GM19324 (cell line): ENCODE results near the gene ARL10.
A peak's percentile ranks its signal among the peaks of the same experiment; 100 is the strongest.
"Not testable (repeated sequence)": the region's sequence is repeated elsewhere in the genome, so short reads cannot be mapped to it uniquely, and the experiment has no call there.

ENCODE experiments used
- ATAC-seq: cut with Tn5 transposase; IDR thresholded peaks from one replicate; pipeline ENCODE4 v1.9.1; 2021; ENCODE audit warnings: mild to moderate bottlenecking, moderate library complexity; ENCODE audit not compliant: unreplicated experiment, low FRiP score

ARL10 gene

DNA sequence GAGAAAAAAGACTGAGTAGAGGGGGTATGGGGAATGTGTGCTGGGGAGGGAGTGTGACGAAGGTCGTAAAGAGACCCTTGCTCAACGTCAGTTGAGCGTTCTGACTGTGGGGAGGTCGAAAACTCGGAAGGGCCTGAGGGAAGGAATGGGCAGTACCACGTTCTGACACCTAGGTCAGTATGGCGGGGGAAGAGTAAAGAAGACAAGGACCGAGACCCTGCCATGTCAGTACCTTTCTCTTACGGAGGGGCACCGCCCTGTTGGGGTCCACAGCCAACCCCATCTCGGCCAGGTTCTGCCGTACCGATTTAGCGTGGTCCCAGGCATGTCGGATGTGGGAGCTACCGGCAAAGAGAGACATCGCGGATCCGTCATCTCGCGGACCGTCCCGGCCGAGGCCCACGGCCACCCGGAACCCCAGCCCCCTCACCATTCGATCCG lies 22.7 kb downstream of the ARL10 start:
- no peak for ATAC-seq

DNA sequence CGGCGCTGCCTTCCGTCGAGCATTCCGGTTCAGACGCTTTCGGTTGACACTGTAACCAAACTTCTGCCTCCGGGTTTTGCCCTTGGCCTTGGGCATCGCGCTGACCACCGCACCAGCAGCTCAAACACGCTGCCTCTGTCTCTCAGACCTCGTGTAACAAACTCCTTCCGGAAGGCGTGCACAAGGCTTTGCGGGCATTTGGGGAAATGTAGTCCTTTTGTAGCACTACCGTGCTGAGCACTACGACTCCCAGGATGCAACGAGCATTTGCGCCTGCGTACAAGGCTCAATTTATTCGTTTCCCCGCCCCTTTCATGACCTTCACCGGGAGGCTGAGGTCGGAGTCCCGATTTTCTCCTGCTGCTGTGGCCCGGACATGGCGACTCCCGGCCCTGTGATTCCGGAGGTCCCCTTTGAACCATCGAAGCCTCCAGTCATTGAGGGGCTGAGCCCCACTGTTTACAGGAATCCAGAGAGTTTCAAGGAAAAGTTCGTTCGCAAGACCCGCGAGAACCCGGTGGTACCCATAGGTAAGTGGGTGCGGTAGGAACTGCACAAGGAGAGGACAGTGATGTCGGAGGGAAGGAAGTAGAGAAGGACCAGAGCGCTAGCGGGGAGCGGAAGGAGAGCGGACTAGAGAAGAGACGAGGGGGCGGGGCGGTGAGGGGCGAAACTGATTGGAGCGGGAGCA lies 23.3 kb downstream of the ARL10 start, which contains the start of the genes HIGD2A and NOP16:
TSS of gene HIGD2A (plus strand) at position 308 of the 691 bp plus-strand sequence. CDS start at position 377, 69 bp downstream.
TSS of gene NOP16 (minus strand) at position 155 of the 691 bp plus-strand sequence. CDS start at position 96, 59 bp downstream.
- peak; percentile 91 for ATAC-seq

DNA sequence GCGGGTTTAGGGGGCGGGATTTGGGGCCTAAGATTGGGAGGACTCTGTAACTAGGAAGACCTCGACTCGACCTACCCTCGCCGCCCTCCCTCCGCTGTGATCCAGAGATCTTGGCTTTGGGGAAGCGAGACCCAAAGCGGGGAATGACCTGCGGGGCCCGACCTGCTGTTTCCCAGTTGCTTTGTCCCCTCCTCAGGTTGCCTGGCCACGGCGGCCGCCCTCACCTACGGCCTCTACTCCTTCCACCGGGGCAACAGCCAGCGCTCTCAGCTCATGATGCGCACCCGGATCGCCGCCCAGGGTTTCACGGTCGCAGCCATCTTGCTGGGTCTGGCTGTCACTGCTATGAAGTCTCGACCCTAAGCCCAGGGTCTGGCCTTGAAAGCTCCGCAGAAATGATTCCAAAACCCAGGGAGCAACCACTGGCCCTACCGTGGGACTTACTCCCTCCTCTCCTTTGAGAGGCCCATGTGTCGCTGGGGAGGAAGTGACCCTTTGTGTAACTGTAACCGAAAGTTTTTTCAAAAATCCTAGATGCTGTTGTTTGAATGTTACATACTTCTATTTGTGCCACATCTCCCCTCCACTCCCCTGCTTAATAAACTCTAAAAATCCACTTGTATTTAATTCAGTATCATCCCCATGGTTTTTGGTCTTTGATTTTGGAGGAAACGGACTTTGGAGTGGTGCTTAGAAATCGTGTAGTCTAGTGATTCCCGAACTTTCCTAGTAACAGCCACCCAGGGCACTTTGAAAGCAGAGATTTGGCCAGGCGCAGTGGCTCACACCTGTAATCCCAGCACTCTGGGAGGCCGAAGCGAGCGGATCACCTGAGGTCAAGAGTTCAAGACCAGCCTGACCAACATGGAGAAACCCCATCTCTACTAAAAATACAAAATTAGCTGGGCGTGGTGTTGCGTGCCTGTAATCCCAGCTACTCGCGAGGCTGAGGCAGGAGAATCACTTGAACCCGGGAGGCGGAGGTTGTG lies 24.1 kb downstream of the ARL10 start:
- peak; percentile 29 for ATAC-seq

DNA sequence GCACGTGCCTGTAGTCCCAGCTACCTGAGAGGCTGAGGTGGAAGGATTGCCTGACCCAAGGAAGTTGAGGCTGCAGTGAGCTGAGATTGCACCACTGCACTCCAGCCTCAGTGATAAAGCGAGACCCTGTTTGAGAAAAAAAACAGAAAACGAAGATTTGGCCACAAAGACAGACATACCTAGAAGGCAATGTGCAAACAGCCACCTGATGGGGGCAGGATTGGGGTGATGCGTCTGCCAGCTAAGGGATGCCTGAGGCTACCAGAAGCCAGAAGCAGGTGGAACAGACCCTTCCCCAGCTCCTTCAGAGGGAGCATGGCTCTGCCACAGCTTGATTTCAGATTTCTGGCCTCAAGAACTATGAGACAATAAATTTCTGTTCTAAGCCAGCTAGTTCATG lies 26.2 kb downstream of the ARL10 start:
- ATAC-seq: no peak

DNA sequence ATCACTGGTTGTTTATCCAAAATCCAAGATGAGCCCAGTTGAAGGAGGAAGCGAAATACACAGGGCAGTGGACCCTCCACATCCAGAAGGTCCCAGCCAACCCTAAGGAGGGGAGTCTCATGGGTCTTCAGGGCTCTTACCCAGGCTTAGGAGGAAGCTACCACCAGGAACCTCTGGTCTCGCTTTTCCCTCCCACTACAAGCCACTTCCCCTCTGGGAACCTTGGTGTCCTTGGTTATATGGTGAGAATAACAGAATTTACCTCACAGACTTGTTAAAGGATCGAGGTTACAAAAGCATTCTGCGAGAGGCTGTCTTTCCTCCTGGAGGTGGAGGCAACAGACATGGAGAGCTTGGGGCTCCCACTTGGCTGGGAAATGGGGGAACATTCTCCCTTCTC lies 26.7 kb downstream of the ARL10 start:
- no peak for ATAC-seq

DNA sequence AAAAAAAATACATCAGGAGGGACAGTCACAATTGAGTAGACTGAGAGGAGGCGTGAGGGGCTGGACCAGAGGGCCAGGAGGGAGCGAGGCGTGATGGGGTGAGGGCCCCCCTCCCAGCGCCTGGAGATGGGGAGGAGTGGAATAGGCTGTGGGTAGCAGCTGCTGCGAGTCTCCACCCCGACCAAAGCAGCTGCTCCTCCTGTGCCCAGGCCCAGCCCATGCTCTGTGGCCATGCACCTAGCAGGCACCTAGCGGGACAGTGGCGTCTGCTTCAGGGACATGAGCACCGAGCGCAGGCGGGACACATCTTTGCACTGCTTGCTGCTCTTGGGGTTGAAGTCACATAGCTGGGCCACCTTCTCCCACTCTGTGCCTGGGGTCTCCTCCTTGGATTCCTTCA lies 27.2 kb downstream of the ARL10 start:
- ATAC-seq: no peak

DNA sequence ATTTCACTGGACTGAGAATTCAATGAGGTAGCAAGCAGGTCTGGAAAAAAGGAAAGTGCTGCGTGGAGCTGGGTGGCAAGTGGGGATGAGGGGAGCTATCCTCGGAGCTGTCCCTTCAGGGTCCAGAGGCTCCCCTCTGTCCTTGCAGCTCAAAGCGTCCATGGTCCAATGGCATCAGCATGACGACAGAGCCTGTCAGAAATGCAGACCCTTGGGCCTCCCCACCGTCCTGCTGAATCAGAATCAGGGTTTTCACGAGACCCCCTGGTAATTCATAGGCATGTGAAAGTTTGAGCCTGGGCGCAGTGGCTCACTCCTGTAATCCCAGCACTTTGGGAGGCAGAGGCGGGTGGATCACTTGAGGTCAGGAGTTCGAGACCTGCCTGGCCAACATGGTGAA lies 28.8 kb downstream of the ARL10 start:
- ATAC-seq: no peak

DNA sequence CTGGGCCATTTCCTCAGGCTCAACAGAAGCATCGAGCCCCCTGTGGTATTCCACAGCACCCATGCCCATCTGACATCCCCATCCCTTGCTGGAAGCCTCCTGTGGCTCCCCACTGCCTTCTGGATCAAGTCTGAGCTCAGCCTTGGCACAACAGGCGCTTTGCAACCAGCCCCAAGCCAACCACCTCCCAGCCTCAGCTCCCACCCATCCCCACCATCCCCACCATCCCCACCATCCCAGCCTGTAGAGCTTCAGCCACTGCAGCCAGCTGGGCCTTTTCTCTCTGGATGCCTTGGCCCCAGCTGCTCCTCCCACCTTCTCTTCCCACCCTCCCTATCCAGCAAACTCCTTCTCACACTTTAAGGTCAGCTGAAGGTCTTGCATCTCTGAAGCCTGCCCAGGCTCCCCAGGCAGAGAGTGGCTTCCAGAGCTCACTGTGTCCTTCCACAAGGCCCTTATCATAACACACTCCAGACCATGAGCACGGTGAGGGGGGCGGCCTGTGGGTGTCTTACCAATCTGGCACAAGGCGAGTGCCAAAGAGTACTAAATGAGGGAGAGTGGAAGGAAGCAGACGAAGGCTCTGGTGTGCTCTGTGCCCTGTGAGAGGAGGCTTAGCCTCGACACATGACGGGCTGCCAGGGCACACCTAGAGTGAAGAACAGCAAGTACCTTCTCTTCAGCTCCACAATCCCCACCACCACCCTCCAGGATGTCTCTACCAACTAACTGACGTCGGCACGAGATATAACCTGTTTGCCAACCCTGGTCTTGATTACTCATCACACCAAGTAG lies 29.8 kb downstream of the ARL10 start:
- ATAC-seq: no peak

DNA sequence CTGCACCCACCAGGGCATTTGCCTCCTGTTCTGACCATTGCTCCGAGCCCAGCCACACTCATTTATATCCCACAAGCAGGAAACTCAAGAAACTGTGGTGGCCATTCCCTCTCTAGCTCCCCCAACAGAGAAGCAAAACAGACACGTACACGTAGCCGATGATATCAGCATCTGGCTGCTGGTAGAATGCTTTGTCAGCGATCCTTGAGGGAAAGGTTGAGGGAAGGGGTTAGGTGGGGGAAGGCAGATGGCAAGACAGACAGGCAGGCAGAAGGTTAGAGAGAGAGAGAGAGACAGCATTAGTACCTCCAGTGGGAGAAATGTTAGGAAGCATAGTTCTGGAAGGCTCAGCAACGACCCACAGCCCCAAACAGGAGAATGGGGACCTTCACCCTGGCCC lies 31.0 kb downstream of the ARL10 start:
- no peak for ATAC-seq

DNA sequence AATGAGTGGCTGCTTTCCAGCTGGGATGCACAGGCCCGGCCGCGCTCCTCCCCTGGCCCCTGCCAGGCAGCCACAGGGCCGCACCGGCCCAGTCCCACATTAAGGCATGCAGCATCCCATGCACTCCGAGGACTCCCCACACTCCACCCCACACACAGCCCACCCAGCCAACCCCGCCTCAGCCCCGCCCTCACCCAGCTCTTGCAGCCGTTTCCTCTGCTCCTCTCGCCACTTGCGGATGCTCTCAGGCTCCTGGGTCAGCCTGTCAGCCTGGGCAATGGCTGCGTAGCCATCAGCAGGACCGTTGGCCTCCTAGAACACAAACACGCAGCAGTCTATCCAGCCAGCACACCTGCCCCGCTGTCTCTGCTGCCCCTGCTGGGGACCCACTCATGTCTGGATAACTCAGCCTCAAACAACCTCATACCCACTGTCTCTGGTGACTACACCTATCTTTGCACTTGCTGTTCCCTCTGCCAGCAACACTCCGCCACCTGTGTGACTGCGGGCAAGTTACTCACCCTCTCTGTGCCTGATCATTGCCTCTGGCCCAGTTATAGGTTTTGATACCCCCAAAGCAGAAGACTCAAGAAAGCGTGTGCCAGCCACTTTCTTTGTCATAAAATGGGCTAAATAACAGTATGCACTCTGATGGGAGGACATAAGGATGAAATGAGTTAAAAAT lies 32.6 kb downstream of the ARL10 start:
- no peak for ATAC-seq

DNA sequence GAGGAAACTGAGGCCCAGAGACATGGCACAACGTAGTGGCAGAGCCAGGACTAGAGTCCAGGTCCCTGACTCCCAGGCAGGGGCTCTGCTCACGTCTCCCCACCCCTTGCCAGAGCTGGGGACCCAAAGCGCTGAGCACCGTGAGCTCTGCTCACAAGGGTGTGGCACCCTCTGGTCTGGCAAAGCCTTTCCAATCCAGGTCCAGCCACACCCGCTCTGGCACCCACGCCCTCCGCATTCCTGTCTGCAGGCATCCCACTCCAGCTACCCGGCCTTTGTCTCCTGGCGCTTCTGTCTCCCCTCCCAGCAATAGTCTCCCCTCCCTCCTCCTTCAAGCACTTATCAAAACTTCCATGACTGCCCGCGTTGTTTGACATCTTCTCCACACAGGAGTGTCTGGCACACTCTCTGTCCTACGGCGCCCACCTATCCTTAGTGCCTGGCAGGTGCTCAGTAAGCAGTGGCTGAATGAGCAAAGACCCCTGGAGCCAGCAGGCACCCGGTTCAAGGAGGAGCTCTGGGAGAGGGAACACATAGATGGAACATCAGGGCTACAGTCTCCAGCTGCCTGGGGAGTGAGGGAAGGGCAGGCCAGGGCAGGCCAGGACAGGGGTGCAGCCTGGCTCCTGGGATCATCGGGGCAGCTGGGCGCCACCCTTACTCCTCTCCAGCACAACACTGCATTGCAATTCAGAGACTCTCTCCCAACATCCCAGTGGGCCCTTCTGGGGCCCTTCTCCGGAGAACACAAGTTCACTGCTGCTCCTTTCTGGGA lies 35.3 kb downstream of the ARL10 start:
- no peak for ATAC-seq

DNA sequence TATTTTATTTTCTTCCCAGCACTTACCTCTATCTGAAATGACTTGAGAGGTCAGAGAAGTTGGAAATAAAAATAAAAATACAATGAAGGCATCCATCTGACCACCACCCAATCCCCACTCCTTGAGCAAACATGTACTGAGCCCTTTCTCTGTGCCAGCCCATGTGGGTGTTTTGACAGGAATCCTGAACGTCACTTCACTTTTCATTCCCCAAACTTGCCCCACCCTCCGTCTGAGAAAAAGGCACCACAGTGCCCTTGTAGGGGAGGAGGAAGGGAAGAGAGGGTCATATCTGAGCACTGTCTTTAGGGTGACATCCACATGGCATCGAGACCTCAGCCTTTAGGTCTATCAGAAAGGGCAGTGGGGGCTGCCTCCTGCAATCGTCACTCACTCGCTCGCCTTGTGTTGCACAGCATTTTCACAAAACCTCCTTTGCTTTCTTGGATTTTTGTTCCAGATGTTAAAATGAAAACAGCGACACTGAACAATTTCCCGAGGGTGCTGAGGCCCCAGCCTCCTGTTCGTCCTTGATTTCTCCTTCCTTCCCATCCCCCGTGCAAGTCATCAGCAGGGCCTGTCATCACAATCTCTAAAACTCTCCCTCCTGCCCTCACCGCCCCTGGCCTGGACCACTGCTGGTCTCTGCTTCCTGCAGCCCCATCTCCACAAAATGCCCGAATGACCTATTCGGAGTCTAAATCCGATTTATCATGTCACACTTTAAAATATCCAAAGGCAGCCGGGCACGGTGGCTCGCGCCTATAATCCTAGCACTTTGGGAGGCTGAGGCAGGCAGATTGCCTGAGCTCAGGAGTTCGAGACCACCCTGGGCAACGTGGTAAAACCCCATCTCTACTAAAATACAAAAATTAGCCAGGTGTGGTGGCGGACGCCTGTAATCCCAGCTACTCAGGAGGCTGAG lies 36.3 kb downstream of the ARL10 start:
- ATAC-seq: no peak

DNA sequence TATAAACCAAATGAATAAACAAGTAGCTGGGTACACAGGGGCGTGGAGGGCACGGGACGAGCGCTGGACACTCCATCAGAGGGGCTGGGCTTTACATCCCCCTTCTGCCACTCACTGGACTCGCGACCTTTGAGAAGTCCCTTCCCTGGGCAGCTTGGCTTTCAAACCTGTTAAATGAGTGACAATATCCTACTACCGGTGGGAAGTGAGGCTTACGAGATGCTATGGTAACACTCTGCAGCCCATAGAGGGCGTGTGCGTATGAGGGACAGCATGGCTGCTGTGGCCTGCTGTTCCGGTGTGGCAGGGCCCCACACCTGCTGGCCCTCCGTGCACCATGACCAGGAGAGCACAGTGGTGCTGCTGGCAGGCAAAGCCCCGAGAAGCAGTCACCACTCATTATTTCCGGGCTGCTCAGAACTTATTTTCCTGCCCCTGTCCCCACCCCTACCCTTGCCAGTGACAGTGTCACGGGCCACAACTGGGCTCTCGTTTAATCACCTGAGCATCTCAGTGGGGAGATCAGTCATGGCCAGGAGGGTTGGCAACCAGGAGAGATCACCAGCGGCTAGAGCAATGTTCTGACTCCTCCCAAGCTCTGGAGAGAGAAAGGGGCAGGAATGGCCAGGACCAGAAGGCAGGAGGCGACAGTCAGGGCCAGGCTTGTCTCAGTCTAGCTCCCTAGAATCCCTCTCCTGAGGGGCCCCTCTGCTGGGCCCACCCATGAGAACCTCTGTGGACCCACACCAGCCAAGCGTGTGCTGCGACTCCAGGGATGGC lies 40.6 kb downstream of the ARL10 start:
- no peak for ATAC-seq

DNA sequence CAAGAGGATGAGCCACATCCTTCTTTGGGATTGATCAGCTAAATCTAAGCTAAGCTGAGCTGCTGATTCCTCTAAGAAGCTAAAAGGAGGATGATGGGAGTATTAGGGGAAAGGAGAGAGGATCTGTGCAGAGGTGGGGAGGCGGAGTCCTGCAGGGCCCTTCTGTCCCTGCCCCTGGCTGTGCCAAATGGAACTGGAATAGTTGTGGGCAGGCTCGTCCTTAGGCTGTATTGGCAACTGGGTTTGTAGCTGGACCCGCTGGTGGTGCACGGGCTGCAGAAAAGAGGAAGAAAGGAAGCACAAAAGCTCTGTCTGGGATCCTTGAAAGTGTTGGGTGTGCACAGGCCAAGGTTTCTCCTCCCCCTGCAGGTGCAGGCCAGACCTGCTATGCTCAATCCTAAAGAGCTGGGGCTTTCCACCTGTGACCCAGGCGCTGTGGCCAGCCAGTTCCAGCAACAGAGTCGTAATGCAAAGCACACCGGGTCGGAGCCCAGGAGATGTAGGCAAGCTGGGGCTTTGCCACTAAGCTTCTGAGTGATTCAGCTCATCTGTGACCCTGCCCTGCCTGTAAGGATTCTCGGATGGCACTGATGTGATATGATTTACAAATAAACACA lies 41.3 kb downstream of the ARL10 start:
- ATAC-seq: no peak

DNA sequence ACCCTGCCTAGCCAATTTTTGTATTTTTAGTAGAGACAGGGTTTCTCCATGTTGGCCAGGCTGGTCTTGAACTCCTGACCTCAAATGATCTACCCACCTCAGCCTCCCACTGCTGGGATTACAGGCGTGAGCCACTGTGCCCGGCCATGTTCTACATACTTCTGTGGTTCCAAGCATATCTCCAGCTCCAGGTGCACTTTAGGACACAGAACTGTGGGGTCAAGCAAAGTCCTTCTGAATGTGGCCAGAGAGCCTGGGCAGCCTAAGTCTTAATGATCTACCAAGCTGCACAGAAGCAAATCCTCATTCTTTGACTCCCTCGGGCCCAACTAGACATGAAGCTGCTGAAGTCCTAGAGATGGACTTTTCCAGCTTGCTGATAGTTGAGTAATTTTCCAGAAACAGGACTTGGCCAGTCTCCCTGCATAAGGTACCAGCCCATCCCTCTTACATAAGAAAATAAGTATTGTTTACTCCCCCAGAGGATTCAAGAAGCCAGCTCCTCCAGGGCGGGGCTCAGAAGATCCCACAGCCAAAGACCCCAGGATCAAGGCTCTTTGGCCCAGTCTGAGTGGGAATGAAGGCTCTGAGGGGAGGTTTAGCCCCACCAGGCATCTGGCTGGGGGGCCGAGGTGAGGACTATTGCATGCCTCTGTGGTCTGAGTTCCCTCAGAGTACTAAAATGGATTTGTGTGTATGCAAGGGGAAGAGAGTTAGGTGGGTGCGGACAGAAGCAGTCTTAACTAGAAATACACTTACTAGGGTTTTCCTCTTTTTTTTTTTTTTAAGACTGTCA lies 42.4 kb downstream of the ARL10 start:
- ATAC-seq: no peak

DNA sequence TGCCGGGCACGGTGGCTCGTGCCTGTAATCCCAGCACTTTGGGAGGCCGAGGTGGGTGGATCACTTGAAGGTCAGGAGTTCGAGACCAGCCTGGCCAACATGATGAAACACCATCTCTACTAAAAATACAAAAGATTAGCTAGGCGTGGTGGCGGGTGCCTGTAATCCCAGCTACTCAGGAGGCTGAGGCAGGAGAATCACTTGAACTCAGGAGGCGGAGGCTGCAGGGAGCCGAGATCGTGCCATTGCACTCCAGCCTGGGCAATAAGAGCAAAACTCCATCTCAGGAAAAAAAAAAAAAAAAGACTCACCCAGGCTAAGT lies 42.9 kb downstream of the ARL10 start:
- ATAC-seq: not testable (repeated sequence)
